Activated CD4-positive, alpha-beta T cell treated with anti-CD3 and anti-CD28 coated beads, Interleukin-2, amount 10 ng/mL, durations not matched to agents 7 days and 5 days (primary cell): ENCODE data around the gene RETREG3. TPM values are rescaled to one million over a fixed set of nuclear protein-coding genes. Genes with fewer than 3 reads are reported as not detected.
A peak's percentile ranks its signal among the peaks of the same experiment; 100 is the strongest.
"Not testable (repeated sequence)": the region's sequence is repeated elsewhere in the genome, so short reads cannot be mapped to it uniquely, and the experiment has no call there.

ENCODE experiments used
- CTCF ChIA-PET: fragments of 350-600 bp; sonication (Branson Sonifier 250); formaldehyde crosslinking; loops from one replicate; lab custom pipeline; 2021; ENCODE audit warnings: antibody characterized with exemption; lab: Charles Lee
- POLR2A ChIA-PET: fragments of 350-600 bp; sonication (Branson Sonifier 250); formaldehyde crosslinking; loops from one replicate; lab custom pipeline; 2021; ENCODE audit warnings: antibody characterized with exemption; lab: Charles Lee
- DNase-seq: peaks from one replicate; pipeline ENCODE4 v3.0.0-alpha.2; 2020
- H3K27ac Mint-ChIP-seq: one replicate; pipeline ENCODE4 v1.8.0; 2021; ENCODE audit warnings: mild to moderate bottlenecking, moderate library complexity, mixed read lengths
- H3K27me3 Mint-ChIP-seq: one replicate; pipeline ENCODE4 v1.8.0; 2021; ENCODE audit warnings: mixed read lengths
- H3K36me3 Mint-ChIP-seq: one replicate; pipeline ENCODE4 v1.8.0; 2021; ENCODE audit warnings: low read depth, mixed read lengths
- H3K4me1 Mint-ChIP-seq: one replicate; pipeline ENCODE4 v1.8.0; 2021; ENCODE audit warnings: mixed read lengths
- H3K4me3 Mint-ChIP-seq: one replicate; pipeline ENCODE4 v1.8.0; 2021; ENCODE audit warnings: mild to moderate bottlenecking, moderate library complexity, mixed read lengths
- H3K9me3 Mint-ChIP-seq: one replicate; pipeline ENCODE4 v1.8.0; 2021; ENCODE audit warnings: mixed read lengths
- total RNA-seq, 2 experiments: library from RNA; stranded (reverse); gene quantifications; one replicate each; pipeline ENCODE4 v1.2.3, GENCODE V29; 2021

The RETREG3 gene
- total RNA-seq, 2 experiments from 2014 or later: 60.2 to 65.9 TPM

DNA sequence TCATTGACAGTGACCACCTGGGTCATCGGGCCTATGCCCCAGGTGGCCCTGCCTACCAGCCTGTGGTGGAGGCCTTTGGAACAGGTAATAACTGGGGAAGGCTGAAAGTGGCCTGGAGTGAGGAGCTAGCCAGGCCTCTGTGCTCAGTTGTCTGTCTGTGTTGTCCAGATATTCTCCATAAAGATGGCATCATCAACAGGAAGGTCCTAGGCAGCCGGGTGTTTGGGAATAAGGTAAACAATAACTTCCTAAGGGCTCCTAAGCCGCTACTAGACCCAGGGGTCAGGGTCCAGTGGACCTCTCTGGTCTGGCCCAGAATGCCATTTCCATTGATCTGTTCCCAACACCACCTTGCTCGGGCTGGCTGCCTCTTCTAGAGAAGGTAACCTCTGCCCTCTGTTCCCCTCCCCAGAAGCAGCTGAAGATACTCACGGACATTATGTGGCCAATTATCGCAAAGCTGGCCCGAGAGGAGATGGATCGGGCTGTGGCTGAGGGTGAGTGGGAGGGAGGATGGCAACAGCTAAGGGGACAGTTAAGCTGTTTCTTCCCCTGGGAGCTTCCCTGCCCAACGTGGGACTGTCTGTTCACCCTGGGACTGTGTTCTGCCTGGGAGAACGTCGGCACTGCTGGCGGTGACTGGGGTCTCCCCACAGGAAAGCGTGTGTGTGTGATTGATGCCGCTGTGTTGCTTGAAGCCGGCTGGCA is 44.2 kb downstream of the RETREG3 start:
- DNase-seq: no peak
- CTCF ChIA-PET: interaction anchor here (0.9 to 5.1 kb wide), 3 partner anchors 10 to 44 kb away, joined by 3 to 38 read pairs (median 4); partner anchors contain the start of genes PSMC3IP, RETREG3 and TUBG1
- no peak overlapping the region for H3K4me3 Mint-ChIP-seq
- H3K9me3 Mint-ChIP-seq: no peaks in the 10 kb centered on the region
- H3K27ac Mint-ChIP-seq: peak overlapping the region; percentile 19
- H3K4me1 Mint-ChIP-seq: peaks cover 57% of the 10 kb centered on the region
- POLR2A ChIA-PET: interaction anchor here (0.6 kb wide), 1 partner anchor 40 kb away, joined by 3 read pairs; no protein-coding TSS in a partner anchor
- no peaks in the 10 kb centered on the region for H3K27me3 Mint-ChIP-seq
- H3K36me3 Mint-ChIP-seq: peaks cover 38% of the 10 kb centered on the region

DNA sequence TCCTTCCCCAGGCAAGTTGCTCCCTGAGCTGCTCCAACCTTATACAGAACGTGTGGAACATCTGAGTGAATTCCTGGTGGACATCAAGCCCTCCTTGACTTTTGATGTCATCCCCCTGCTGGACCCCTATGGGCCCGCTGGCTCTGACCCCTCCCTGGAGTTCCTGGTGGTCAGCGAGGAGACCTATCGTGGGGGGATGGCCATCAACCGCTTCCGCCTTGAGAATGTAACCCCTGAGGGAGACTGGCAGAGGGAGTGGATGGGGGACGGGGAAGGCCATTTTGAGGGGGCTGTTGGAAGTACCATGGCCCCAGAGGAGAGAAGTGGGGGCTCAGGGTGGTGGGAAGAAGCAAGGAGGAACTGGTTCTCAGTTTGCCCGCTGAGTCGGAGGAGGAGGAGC is 45.2 kb downstream of the RETREG3 start:
- no peaks in the 10 kb centered on the region for H3K27me3 Mint-ChIP-seq
- H3K4me3 Mint-ChIP-seq: peak overlapping the region; percentile 94
- H3K27ac Mint-ChIP-seq: no peak overlapping the region
- ChIA-PET POLR2A (no interaction called here), CTCF (interaction anchor here (0.9 to 5.1 kb wide), 4 partner anchors 9 to 30 kb away, joined by 3 to 38 read pairs (median 4); partner anchors contain the start of gene PSMC3IP)
- DNase-seq: no peak
- peaks cover 52% of the 10 kb centered on the region for H3K4me1 Mint-ChIP-seq
- H3K36me3 Mint-ChIP-seq: peaks cover 28% of the 10 kb centered on the region
- no peaks in the 10 kb centered on the region for H3K9me3 Mint-ChIP-seq

DNA sequence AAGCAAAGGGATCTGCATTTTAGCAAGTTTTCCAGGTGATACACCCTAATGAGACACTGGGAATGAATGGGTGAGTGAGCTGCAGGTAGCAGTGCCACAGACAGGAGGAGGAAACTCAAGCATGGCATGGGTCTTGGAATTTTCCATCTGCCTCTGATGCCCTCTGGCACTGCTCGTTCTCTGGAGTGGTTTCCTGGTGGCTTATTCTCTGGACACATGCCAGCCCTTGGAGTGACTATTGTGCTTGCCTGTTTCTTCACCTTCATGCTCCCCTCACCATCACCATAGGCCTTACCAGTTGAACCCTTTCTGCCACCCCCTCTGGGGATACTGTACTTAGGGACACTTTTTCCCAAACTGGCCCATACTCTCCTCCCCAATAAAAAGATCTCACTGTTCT is 45.6 kb downstream of the RETREG3 start:
- Mint-ChIP-seq H3K4me3 (peak overlapping the region; percentile 94), H3K9me3 (no peaks in the 10 kb centered on the region), H3K36me3 (peaks cover 25% of the 10 kb centered on the region), H3K4me1 (peaks cover 48% of the 10 kb centered on the region), H3K27me3 (no peaks in the 10 kb centered on the region), H3K27ac (peak overlapping the region; percentile 69)
- no peak for DNase-seq
- ChIA-PET CTCF (interaction anchor here (0.6 to 1.9 kb wide), 4 partner anchors 9 to 138 kb away, joined by 3 to 4 read pairs (median 4); no protein-coding TSS in a partner anchor), POLR2A (no interaction called here)

DNA sequence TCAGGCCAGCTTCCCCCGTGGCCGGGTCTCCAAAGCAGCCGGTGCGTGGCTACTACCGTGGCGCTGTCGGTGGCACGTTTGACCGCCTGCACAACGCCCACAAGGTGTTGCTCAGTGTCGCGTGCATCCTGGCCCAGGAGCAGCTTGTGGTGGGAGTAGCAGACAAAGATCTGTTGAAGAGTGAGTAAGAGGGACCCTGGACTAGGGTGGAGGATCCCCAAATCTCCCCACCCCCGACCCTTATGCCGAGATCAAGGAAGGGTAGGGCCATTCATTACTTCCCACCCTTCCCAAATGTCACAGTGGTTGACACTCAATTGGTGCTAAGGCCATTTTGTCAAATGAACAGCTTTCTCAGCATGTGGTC is 46.0 kb downstream of the RETREG3 start:
- Mint-ChIP-seq H3K27ac (peak overlapping the region; percentile 98), H3K36me3 (peaks cover 25% of the 10 kb centered on the region), H3K9me3 (no peaks in the 10 kb centered on the region), H3K27me3 (no peaks in the 10 kb centered on the region), H3K4me1 (peaks cover 45% of the 10 kb centered on the region), H3K4me3 (peak overlapping the region; percentile 94)
- ChIA-PET POLR2A (no interaction called here), CTCF (interaction anchor here (0.6 to 1.9 kb wide), 3 partner anchors 15 to 139 kb away, joined by 3 to 9 read pairs (median 4); no protein-coding TSS in a partner anchor)
- DNase-seq: no peak

DNA sequence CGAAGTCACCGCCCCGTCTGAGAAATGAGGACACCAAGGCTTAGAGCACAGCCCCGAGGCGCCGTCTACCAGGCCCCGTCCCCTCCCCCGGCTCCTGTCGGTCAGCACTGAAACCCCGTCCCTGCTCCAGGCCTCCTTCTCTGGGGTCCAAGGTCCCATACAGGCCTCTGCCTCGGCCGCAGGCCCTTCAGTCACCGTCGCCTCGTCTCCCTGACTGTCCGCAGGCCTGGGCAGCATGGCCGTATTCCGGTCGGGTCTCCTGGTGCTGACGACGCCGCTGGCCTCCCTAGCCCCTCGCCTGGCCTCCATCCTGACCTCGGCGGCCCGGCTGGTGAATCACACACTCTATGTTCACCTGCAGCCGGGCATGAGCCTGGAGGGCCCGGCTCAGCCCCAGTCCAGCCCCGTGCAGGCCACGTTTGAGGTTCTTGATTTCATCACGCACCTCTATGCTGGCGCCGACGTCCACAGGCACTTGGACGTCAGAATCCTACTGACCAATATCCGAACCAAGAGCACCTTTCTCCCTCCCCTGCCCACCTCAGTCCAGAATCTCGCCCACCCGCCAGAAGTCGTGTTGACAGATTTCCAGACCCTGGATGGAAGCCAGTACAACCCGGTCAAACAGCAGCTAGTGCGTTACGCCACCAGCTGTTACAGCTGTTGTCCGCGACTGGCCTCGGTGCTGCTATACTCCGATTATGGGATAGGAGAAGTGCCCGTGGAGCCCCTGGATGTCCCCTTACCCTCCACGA is 46.6 kb downstream of the RETREG3 start:
- CTCF ChIA-PET: interaction anchor here (1.1 to 1.9 kb wide), 2 partner anchors 16 to 29 kb away, joined by 3 to 9 read pairs; no protein-coding TSS in a partner anchor
- no peak for DNase-seq
- peak overlapping the region; percentile 94 for H3K4me3 Mint-ChIP-seq
- peaks cover 22% of the 10 kb centered on the region for H3K36me3 Mint-ChIP-seq
- no peaks in the 10 kb centered on the region for H3K27me3 Mint-ChIP-seq
- H3K27ac Mint-ChIP-seq: peak overlapping the region; percentile 98
- H3K4me1 Mint-ChIP-seq: peaks cover 40% of the 10 kb centered on the region
- no peaks in the 10 kb centered on the region for H3K9me3 Mint-ChIP-seq
- POLR2A ChIA-PET: no interaction called here

DNA sequence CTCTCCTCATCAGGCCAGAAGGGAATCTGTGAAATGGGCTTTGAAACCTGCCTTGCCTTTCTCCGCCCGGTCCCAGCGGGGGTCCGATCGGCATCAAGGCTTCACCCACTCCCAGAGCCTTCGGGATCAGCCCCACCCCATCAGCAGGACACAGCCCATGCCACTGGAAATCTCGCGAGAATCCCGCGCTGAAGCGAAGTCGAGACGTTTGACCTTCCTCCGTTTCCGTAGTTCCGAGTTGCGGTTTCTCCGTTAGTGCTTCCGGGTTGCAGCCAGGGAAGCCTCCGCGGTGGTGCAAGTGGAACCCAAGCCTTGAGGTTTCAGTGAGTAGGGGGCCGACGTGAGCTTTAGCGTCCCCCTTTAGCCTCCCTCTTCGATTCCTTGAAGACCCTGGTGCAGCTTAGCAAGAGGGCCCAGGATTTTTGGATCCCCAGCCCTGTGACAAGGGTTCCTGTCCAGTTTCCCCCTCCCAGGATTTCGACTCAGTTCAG is 47.2 kb downstream of the RETREG3 start, which contains the start of gene COASY:
Gene COASY (plus strand): TSS at position 252 of the 491 bp plus-strand sequence. CDS start 475 bp downstream, outside the sequence.
- peaks cover 16% of the 10 kb centered on the region for H3K36me3 Mint-ChIP-seq
- H3K27ac Mint-ChIP-seq: peak within 1 kb of the TSS; percentile 98
- peak; percentile 95 for DNase-seq
- no peaks in the 10 kb centered on the region for H3K27me3 Mint-ChIP-seq
- ChIA-PET POLR2A (no interaction called here), CTCF (interaction anchor here (1.9 kb wide), 1 partner anchor 17 kb away, joined by 9 read pairs; no protein-coding TSS in a partner anchor)
- peaks cover 42% of the 10 kb centered on the region for H3K4me1 Mint-ChIP-seq
- peak within 1 kb of the TSS; percentile 94 for H3K4me3 Mint-ChIP-seq
- H3K9me3 Mint-ChIP-seq: no peaks in the 10 kb centered on the region

DNA sequence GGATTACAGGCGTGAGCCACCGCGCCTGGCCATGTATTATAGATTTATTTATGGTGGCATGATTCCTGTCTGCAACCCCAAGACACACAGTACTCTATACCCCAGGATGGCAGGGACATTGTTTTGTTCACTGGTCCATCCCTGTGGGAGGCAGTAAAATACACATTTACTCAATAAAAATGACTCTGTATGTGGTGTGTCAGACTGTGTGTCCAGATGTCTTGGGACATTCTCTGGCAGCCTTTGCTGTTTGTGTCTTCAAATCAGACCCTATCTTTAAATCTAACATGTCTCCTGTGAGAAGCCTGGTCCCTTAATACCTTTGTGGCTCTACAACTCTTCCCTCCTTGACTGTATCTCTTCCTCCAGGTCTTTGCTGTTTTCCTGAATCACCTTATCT is 48.9 kb downstream of the RETREG3 start:
- Mint-ChIP-seq H3K4me1 (peaks cover 44% of the 10 kb centered on the region), H3K4me3 (no peak overlapping the region), H3K36me3 (peaks cover 13% of the 10 kb centered on the region), H3K9me3 (no peaks in the 10 kb centered on the region), H3K27me3 (no peaks in the 10 kb centered on the region), H3K27ac (no peak overlapping the region)
- ChIA-PET CTCF (no interaction called here), POLR2A (no interaction called here)
- no peak for DNase-seq

DNA sequence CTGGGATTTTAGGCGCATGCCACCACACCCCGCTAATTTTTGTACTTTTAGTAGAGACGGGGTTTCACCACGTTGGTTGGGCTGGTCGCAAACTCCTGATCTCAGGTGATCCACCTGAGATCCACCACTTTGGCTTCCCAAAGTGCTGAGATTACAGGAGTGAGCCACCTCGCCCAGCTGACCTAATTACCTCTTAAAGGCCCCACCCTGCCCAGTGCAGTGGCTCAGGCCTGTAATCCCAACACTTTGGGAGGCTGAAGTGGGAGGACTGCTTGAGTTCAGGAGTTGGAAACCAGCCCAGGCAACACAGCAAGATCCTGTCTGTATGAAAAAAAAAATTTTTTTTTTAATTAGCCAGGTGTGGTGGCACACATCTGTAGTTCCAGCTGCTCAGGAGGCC is 50.1 kb downstream of the RETREG3 start:
- no peak for DNase-seq
- Mint-ChIP-seq H3K27me3 (no peaks in the 10 kb centered on the region), H3K27ac (no peak overlapping the region), H3K9me3 (no peaks in the 10 kb centered on the region), H3K4me3 (no peak overlapping the region), H3K36me3 (peaks cover 14% of the 10 kb centered on the region), H3K4me1 (peaks cover 47% of the 10 kb centered on the region)
- ChIA-PET POLR2A (interaction anchor here (0.5 to 0.6 kb wide), 2 partner anchors 863 to 868 kb away, joined by 4 to 8 read pairs; no protein-coding TSS in a partner anchor), CTCF (interaction anchor here (0.6 to 2.3 kb wide), 4 partner anchors 8 to 19 kb away, joined by 3 to 10 read pairs (median 4); partner anchors contain the start of gene MLX)

DNA sequence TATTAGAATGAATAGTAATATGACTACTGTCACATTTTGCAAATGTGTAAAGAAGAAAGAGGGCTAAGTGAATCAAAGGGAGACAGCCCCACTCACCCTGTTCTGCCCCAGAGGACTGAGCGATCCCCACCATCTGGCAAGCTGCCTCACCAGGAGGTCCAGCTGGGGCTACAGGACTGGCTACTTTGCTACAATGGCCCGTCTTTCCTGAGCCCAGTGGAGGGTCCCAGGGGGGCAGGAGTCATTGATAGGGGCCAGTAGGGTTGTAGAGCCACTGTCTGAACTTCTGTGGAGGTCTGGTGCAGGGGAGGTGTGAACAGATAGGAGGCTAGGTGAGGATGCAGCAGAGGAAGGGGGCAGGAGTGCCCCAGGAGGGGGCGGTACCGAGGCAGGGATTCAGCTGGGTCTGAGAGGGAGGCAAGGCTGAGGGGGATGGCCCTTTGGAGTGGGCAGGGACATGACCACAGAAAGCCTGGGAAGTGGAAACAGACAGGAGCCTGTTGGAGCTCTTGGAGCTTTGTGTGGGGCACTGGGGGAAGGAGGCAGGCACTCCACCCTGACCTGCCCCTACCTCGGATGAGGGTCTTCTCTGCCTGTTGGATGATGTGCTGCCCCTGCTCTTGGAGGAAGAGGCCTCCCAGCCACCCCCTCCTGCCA is 53.1 kb downstream of the RETREG3 start:
- CTCF ChIA-PET: not testable (repeated sequence)
- peak overlapping the region; percentile 87 for H3K4me3 Mint-ChIP-seq

DNA sequence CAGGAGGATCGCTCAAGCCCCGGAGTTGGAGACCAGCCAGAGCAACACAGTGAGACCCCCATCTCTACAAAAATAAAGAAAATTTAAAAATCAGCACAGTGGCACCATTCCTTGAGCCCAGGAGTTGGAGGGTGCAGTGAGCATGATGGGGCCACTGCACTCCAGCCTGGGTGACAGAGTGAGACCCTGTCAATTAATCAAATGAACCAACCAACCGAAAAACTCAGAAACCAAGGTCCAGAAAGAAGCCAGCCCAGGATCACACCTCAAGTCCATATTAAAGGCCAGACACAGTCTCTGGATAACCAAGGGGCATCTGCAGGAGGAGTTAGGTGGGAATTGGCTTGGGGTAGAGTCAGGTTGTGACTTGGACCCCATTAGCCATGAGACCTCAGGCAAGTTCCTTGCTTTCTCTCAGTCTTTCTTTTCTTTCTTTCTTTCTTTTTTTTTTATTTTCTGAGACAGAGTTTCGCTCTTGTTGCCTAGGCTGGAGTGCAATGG is 54.0 kb downstream of the RETREG3 start:
- ChIA-PET POLR2A (no interaction called here), CTCF (interaction anchor here (0.6 to 2.1 kb wide), 7 partner anchors 9 to 51 kb away, joined by 3 to 13 read pairs (median 4); partner anchors contain the start of genes NAGLU and PSMC3IP)
- H3K9me3 Mint-ChIP-seq: no peaks in the 10 kb centered on the region
- H3K27me3 Mint-ChIP-seq: no peaks in the 10 kb centered on the region
- peak overlapping the region; percentile 91 for H3K27ac Mint-ChIP-seq
- peaks cover 29% of the 10 kb centered on the region for H3K4me1 Mint-ChIP-seq
- peak overlapping the region; percentile 87 for H3K4me3 Mint-ChIP-seq
- no peak for DNase-seq
- H3K36me3 Mint-ChIP-seq: peaks cover 7% of the 10 kb centered on the region

More for the DNA sequence above, 53.1 kb downstream of the RETREG3 start:
- H3K36me3 Mint-ChIP-seq, H3K27me3 Mint-ChIP-seq, H3K27ac Mint-ChIP-seq, H3K9me3 Mint-ChIP-seq, DNase-seq, POLR2A ChIA-PET: not testable (repeated sequence)
- peaks cover 31% of the 10 kb centered on the region for H3K4me1 Mint-ChIP-seq

DNA sequence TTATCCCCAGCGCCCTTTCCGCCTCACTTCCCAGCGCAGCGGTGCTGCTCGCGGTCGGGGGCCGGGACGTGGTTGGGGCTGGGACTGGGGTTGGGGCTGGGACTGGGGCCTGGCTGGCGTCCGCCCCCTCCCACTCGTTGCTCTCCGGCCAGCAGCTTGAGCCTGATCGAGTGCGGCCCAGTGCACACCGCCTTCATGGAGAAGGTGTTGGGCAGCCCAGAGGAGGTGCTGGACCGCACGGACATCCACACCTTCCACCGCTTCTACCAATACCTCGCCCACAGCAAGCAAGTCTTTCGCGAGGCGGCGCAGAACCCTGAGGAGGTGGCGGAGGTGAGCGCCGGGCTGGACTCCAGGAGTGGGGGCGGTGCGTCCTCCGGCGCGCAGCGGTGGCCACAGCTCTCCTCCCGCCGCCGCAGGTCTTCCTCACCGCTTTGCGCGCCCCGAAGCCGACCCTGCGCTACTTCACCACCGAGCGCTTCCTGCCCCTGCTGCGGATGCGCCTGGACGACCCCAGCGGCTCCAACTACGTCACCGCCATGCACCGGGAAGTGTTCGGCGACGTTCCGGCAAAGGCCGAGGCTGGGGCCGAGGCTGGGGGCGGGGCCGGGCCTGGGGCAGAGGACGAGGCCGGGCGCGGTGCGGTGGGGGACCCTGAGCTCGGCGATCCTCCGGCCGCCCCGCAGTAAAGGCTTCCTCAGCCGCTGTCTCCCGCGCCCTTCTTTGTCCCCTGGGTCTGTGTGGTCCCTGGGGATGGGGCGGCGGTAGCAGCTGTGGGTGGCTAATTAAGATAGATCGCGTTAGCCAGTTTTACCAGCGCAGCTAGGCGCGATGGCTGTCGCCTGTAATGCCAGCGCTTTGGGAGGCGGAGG is 54.7 kb downstream of the RETREG3 start:
- DNase-seq: peak; percentile 80
- Mint-ChIP-seq H3K9me3 (no peaks in the 10 kb centered on the region), H3K4me1 (peaks cover 28% of the 10 kb centered on the region), H3K27ac (peak overlapping the region; percentile 91), H3K4me3 (peak overlapping the region; percentile 87), H3K27me3 (no peaks in the 10 kb centered on the region), H3K36me3 (peaks cover 7% of the 10 kb centered on the region)
- CTCF ChIA-PET: interaction anchor here (0.6 to 2.1 kb wide), 10 partner anchors 10 to 70 kb away, joined by 3 to 13 read pairs (median 3); partner anchors contain the start of genes NAGLU and PSMC3IP
- POLR2A ChIA-PET: no interaction called here
